ENCODE measurements around the gene TBL2. TPM values are rescaled to one million over a fixed set of nuclear protein-coding genes. Genes with fewer than 3 reads are reported as not detected.

Gene TBL2
- total RNA-seq, 4 donors from 2014 or later = 50.4 to 89.9 (median 73.3) TPM

- no peak for DNase-seq
- intact Hi-C loops (cut with DNase I) = no loop called here
- WGBS, 2 donors = 85 to 89% methylated on average over 6 of the region's 6 CpGs
- no peak overlapping the region for H3K27ac ChIP-seq
- H3K4me1 ChIP-seq = peaks cover 4 to 15% of the 10 kb centered on the region in 2 donors
- H3K4me3 ChIP-seq (replicated peaks in 1 of 3) = no peak overlapping the region
- no peaks in the 10 kb centered on the region for H3K9me3 ChIP-seq
- TF ChIP-seq POLR2A (IDR thresholded peaks at IDR 0.05) (no peak), CTCF (IDR thresholded peaks at IDR 0.05) (no peak)
- peaks cover 50 to 51% of the 10 kb centered on the region in 2 donors for H3K36me3 ChIP-seq
- no peaks in the 10 kb centered on the region for H3K27me3 ChIP-seq
Measured at GRCh38 chr7:73572767-73573186, 5.6 kb downstream of the TBL2 start.

GRCh38 chr7:73570977-73571376 is 7.4 kb downstream of the TBL2 start:
- 94 to 98% methylated on average over 9 of the region's 10 CpGs for WGBS, 2 donors
- Histone ChIP-seq H3K36me3 (peaks cover 50 to 51% of the 10 kb centered on the region in 2 donors), H3K4me1 (no peaks in the 10 kb centered on the region), H3K4me3 (replicated peaks in 1 of 3) (no peak overlapping the region), H3K9me3 (no peaks in the 10 kb centered on the region), H3K27me3 (no peaks in the 10 kb centered on the region), H3K27ac (no peak overlapping the region)
- TF ChIP-seq POLR2A (IDR thresholded peaks at IDR 0.05) (no peak), CTCF (IDR thresholded peaks at IDR 0.05) (no peak)
- DNase-seq = no peak
- intact Hi-C loops (cut with DNase I) = no loop called here

GRCh38 chr7:73570521-73570920 is 7.9 kb downstream of the TBL2 start:
- DNase-seq = no peak
- Histone ChIP-seq H3K4me1 (no peaks in the 10 kb centered on the region), H3K4me3 (replicated peaks in 1 of 3) (no peak overlapping the region), H3K36me3 (peaks cover 50 to 51% of the 10 kb centered on the region in 2 donors), H3K27ac (no peak overlapping the region), H3K27me3 (no peaks in the 10 kb centered on the region), H3K9me3 (no peaks in the 10 kb centered on the region)
- WGBS, 2 donors = 97 to 98% methylated on average over 11 to 22 of the region's 22 CpGs
- TF ChIP-seq POLR2A (IDR thresholded peaks at IDR 0.05) (no peak), CTCF (IDR thresholded peaks at IDR 0.05) (no peak)
- intact Hi-C loops (cut with DNase I) = no loop called here

- TF ChIP-seq CTCF (IDR thresholded peaks at IDR 0.05) = no peak
- no peak for TF ChIP-seq POLR2A (IDR thresholded peaks at IDR 0.05)
- WGBS, 2 donors = 82 to 83% methylated on average over 5 of the region's 5 CpGs
- H3K36me3 ChIP-seq = peaks cover 43 to 46% of the 10 kb centered on the region in 2 donors
- no peaks in the 10 kb centered on the region for H3K9me3 ChIP-seq
- no peak for DNase-seq
- H3K27me3 ChIP-seq = no peaks in the 10 kb centered on the region
- no peak overlapping the region for H3K27ac ChIP-seq
- intact Hi-C loops (cut with DNase I) = no loop called here
- no peak overlapping the region for H3K4me3 ChIP-seq (replicated peaks in 1 of 3)
- H3K4me1 ChIP-seq = no peaks in the 10 kb centered on the region
Measured at GRCh38 chr7:73569042-73569608, 9.3 kb downstream of the TBL2 start.

- no peak overlapping the region for H3K4me3 ChIP-seq (replicated peaks in 1 of 3)
- no peak for DNase-seq
- WGBS, 2 donors = 65 to 69% methylated on average over 12 of the region's 12 CpGs
- H3K4me1 ChIP-seq = no peaks in the 10 kb centered on the region
- intact Hi-C loops (cut with DNase I) = no loop called here
- no peaks in the 10 kb centered on the region for H3K9me3 ChIP-seq
- H3K27ac ChIP-seq = no peak overlapping the region
- H3K36me3 ChIP-seq = peaks cover 32 to 36% of the 10 kb centered on the region in 2 donors
- H3K27me3 ChIP-seq = no peaks in the 10 kb centered on the region
- TF ChIP-seq POLR2A (IDR thresholded peaks at IDR 0.05) = no peak
- TF ChIP-seq CTCF (IDR thresholded peaks at IDR 0.05) = no peak
Measured at GRCh38 chr7:73567846-73568685, 10.3 kb downstream of the TBL2 start.
